Neural progenitor cell (in vitro differentiated cells): ENCODE data around the gene FAM32A. TPM values are rescaled to one million over a fixed set of nuclear protein-coding genes. Genes with fewer than 3 reads are reported as not detected.

Experiments used
- DNase-seq: peaks from one replicate; pipeline ENCODE4 v3.0.0-alpha.2; 2016; ENCODE audit warnings: low spot score
- H2AFZ ChIP-seq: fragments of 200-600 bp; sonication (generic); replicated peaks from 2 replicates; pipeline ENCODE4 v1.6.1; 2016; ENCODE audit warnings: antibody characterized with exemption
- H3F3A ChIP-seq: fragments of 200-600 bp; sonication (generic); 2 replicates; pipeline ENCODE4 v1.6.1; 2016; ENCODE audit warnings: antibody characterized with exemption, low read depth
- H3K27ac ChIP-seq: fragments of 200-600 bp; sonication (generic); 2 replicates; pipeline ENCODE4 v1.5.1; 2016; ENCODE audit warnings: mild to moderate bottlenecking
- H3K27me3 ChIP-seq: fragments of 200-600 bp; sonication (generic); 2 replicates; pipeline ENCODE4 v1.6.1; 2016; ENCODE audit warnings: mild to moderate bottlenecking, moderate library complexity
- H3K36me3 ChIP-seq: fragments of 200-600 bp; sonication (generic); 2 replicates; pipeline ENCODE4 v1.5.1; 2016
- H3K4me1 ChIP-seq: fragments of 200-600 bp; sonication (generic); 2 replicates; pipeline ENCODE4 v1.6.1; 2016; ENCODE audit warnings: mixed run types
- H3K4me2 ChIP-seq: fragments of 200-600 bp; sonication (generic); 2 replicates; pipeline ENCODE4 v1.6.1; 2016
- H3K4me3 ChIP-seq: fragments of 200-600 bp; sonication (generic); 2 replicates; pipeline ENCODE4 v1.5.1; 2016
- H3K79me2 ChIP-seq: fragments of 200-600 bp; sonication (generic); 2 replicates; pipeline ENCODE4 v1.6.1; 2016; ENCODE audit warnings: low read depth
- H3K9ac ChIP-seq: fragments of 200-600 bp; sonication (generic); 2 replicates; pipeline ENCODE4 v1.6.1; 2016
- H3K9me3 ChIP-seq: fragments of 200-600 bp; sonication (generic); 2 replicates; pipeline ENCODE4 v1.5.1; 2016; ENCODE audit warnings: low read depth
- H4K20me1 ChIP-seq: fragments of 200-600 bp; sonication (generic); 2 replicates; pipeline ENCODE4 v1.6.1; 2016; ENCODE audit warnings: low read depth
- H3K27ac Mint-ChIP-seq: 3 replicates; pipeline ENCODE4 v1.8.0; 2021; ENCODE audit warnings: mixed read lengths
- H3K27me3 Mint-ChIP-seq: 2 replicates; pipeline ENCODE4 v1.8.0; 2022; ENCODE audit warnings: low read depth, mild to moderate bottlenecking, inconsistent platforms, moderate library complexity, mixed read lengths; ENCODE audit not compliant: insufficient read depth
- H3K36me3 Mint-ChIP-seq: 3 replicates; pipeline ENCODE4 v1.8.0; 2021; ENCODE audit warnings: mixed read lengths
- H3K4me1 Mint-ChIP-seq: 3 replicates; pipeline ENCODE4 v1.8.0; 2021; ENCODE audit warnings: mixed read lengths
- H3K4me3 Mint-ChIP-seq: 3 replicates; pipeline ENCODE4 v1.8.0; 2021; ENCODE audit warnings: mild to moderate bottlenecking, moderate library complexity, mixed read lengths
- H3K9me3 Mint-ChIP-seq: 3 replicates; pipeline ENCODE4 v1.8.0; 2020; ENCODE audit warnings: mixed read lengths
- CTCF ChIP-seq: fragments of 200-600 bp; sonication (generic); IDR thresholded peaks from 2 replicates; pipeline ENCODE4 v1.5.1; 2017; ENCODE audit warnings: antibody characterized with exemption, mild to moderate bottlenecking
- EZH2 ChIP-seq: fragments of 200-600 bp; sonication (generic); IDR thresholded peaks from 2 replicates; pipeline ENCODE4 v1.6.1; 2017; ENCODE audit warnings: antibody characterized with exemption, mild to moderate bottlenecking, moderate library complexity
- EZH2phosphoT487 ChIP-seq: fragments of 200-600 bp; sonication (generic); IDR thresholded peaks from 2 replicates; pipeline ENCODE4 v1.6.1; 2017; ENCODE audit warnings: antibody characterized with exemption
- total RNA-seq: library from RNA; depleted of rRNA; stranded (reverse); fragments of >200 nt; gene quantifications from 2 replicates; pipeline ENCODE4 v1.2.3, GENCODE V29; 2015; ENCODE audit warnings: low replicate concordance

Gene FAM32A
- total RNA-seq, 1 donor from 2014 or later = 139 TPM

- Histone ChIP-seq H3K36me3 (no peaks in the 10 kb centered on the region), H3K4me2 (no peak overlapping the region), H3F3A (peaks cover 5% of the 10 kb centered on the region), H2AFZ (no peak overlapping the region), H3K9me3 (no peaks in the 10 kb centered on the region), H3K9ac (no peak overlapping the region), H3K79me2 (peaks cover 27% of the 10 kb centered on the region), H3K27ac (no peak overlapping the region), H3K4me3 (no peak overlapping the region), H3K27me3 (no peaks in the 10 kb centered on the region), H4K20me1 (peaks cover 14% of the 10 kb centered on the region), H3K4me1 (no peaks in the 10 kb centered on the region)
- peaks cover 21% of the 10 kb centered on the region for H3K36me3 Mint-ChIP-seq
- TF ChIP-seq EZH2 (no peak), CTCF (no peak), EZH2phosphoT487 (no peak)
- peak overlapping the region; percentile 61 for H3K27ac Mint-ChIP-seq
- no peak for DNase-seq
- peaks cover 12% of the 10 kb centered on the region for H3K4me1 Mint-ChIP-seq
- no peaks in the 10 kb centered on the region for H3K9me3 Mint-ChIP-seq
- H3K4me3 Mint-ChIP-seq = no peak overlapping the region
- no peaks in the 10 kb centered on the region for H3K27me3 Mint-ChIP-seq
Observed at GRCh38 chr19:16202320-16203255, 17.4 kb downstream of the FAM32A start.

- H3K9me3 ChIP-seq = no peaks in the 10 kb centered on the region
- H3K27ac ChIP-seq = no peak overlapping the region
- Mint-ChIP-seq H3K27ac (no peak overlapping the region), H3K27me3 (no peaks in the 10 kb centered on the region), H3K36me3 (peaks cover 23% of the 10 kb centered on the region), H3K4me1 (peaks cover 10% of the 10 kb centered on the region), H3K9me3 (no peaks in the 10 kb centered on the region), H3K4me3 (no peak overlapping the region)
- H3K4me2 ChIP-seq = no peak overlapping the region
- H4K20me1 ChIP-seq = peaks cover 10% of the 10 kb centered on the region
- no peaks in the 10 kb centered on the region for H3K27me3 ChIP-seq
- H3F3A ChIP-seq = no peaks in the 10 kb centered on the region
- TF ChIP-seq EZH2phosphoT487 (no peak), EZH2 (no peak), CTCF (no peak)
- H3K4me3 ChIP-seq = no peak overlapping the region
- DNase-seq = no peak
- no peak overlapping the region for H3K9ac ChIP-seq
- H3K79me2 ChIP-seq = peaks cover 22% of the 10 kb centered on the region
- H3K36me3 ChIP-seq = no peaks in the 10 kb centered on the region
- no peak overlapping the region for H2AFZ ChIP-seq
- H3K4me1 ChIP-seq = no peaks in the 10 kb centered on the region
Observed at GRCh38 chr19:16203256-16204004, 18.2 kb downstream of the FAM32A start.

GRCh38 chr19:16204005-16204294 is 18.7 kb downstream of the FAM32A start:
- peaks cover 27% of the 10 kb centered on the region for H3K36me3 Mint-ChIP-seq
- H3F3A ChIP-seq = no peaks in the 10 kb centered on the region
- no peak overlapping the region for H3K4me3 Mint-ChIP-seq
- peaks cover 8% of the 10 kb centered on the region for H3K4me1 Mint-ChIP-seq
- no peak overlapping the region for H3K4me2 ChIP-seq
- H3K27ac ChIP-seq = no peak overlapping the region
- H3K27me3 Mint-ChIP-seq = no peaks in the 10 kb centered on the region
- peaks cover 5% of the 10 kb centered on the region for H4K20me1 ChIP-seq
- no peak overlapping the region for H2AFZ ChIP-seq
- no peak overlapping the region for H3K9ac ChIP-seq
- H3K79me2 ChIP-seq = peaks cover 17% of the 10 kb centered on the region
- H3K36me3 ChIP-seq = no peaks in the 10 kb centered on the region
- no peaks in the 10 kb centered on the region for H3K4me1 ChIP-seq
- H3K9me3 ChIP-seq = no peaks in the 10 kb centered on the region
- TF ChIP-seq EZH2phosphoT487 = no peak
- no peak for TF ChIP-seq CTCF
- no peak for TF ChIP-seq EZH2
- no peak for DNase-seq
- H3K27me3 ChIP-seq = no peaks in the 10 kb centered on the region
- no peaks in the 10 kb centered on the region for H3K9me3 Mint-ChIP-seq
- H3K4me3 ChIP-seq = no peak overlapping the region
- H3K27ac Mint-ChIP-seq = no peak overlapping the region
